SK-N-SH treated with all-trans-retinoic acid at 6 μM for 48 hours (cell line): ENCODE measurements around the gene USP38.

Source experiments
- ARNTL ChIP-seq: fragments of 450-650 bp; formaldehyde crosslinking; IDR thresholded peaks from 2 replicates; pipeline ENCODE4 v1.5.0; 2020; ENCODE audit warnings: low read depth, mild to moderate bottlenecking, moderate library complexity, borderline replicate concordance
- BACH2 ChIP-seq: fragments of 250-450 bp; sonication (Bioruptor Pico); IDR thresholded peaks from 2 replicates; pipeline ENCODE4 v1.9.0; 2021; ENCODE audit warnings: mild to moderate bottlenecking, borderline replicate concordance
- CREB5 ChIP-seq: fragments of 250-450 bp; sonication (Bioruptor Pico); IDR thresholded peaks from 2 replicates; pipeline ENCODE4 v1.5.1; 2020; ENCODE audit warnings: low read depth, mild to moderate bottlenecking, moderate library complexity
- CSDC2 ChIP-seq: fragments of 250-450 bp; sonication (Bioruptor Pico); IDR thresholded peaks from 2 replicates; pipeline ENCODE4 v1.5.0; 2020; ENCODE audit warnings: mild to moderate bottlenecking, moderate library complexity
- OSR1 ChIP-seq: fragments of 250-450 bp; sonication (Bioruptor Pico); IDR thresholded peaks from 2 replicates; pipeline ENCODE4 v1.8.0; 2022; ENCODE audit warnings: moderate library complexity, mild to moderate bottlenecking, inconsistent platforms
- POU6F1 ChIP-seq: fragments of 250-450 bp; sonication (Bioruptor Pico); IDR thresholded peaks from 2 replicates; pipeline ENCODE4 v1.8.0; 2021; ENCODE audit warnings: low read depth, mild to moderate bottlenecking, moderate library complexity, borderline replicate concordance
- PPARA ChIP-seq: fragments of 250-450 bp; sonication (Bioruptor Pico); IDR thresholded peaks from 2 replicates; pipeline ENCODE4 v1.5.0; 2020; ENCODE audit warnings: mild to moderate bottlenecking, borderline replicate concordance
- RARB ChIP-seq: fragments of 250-450 bp; sonication (Bioruptor Pico); IDR thresholded peaks from 2 replicates; pipeline ENCODE4 v1.8.0; 2021; ENCODE audit warnings: mild to moderate bottlenecking, moderate library complexity
- SNAI2 ChIP-seq: fragments of 250-450 bp; sonication (Bioruptor Pico); IDR thresholded peaks from 2 replicates; pipeline ENCODE4 v1.5.0; 2020; ENCODE audit warnings: mild to moderate bottlenecking, moderate library complexity
- ZC3H10 ChIP-seq: fragments of 250-450 bp; sonication (Bioruptor Pico); IDR thresholded peaks from 2 replicates; pipeline ENCODE4 v1.5.1; 2021; ENCODE audit warnings: mild to moderate bottlenecking, moderate library complexity
- ZFP30 ChIP-seq: fragments of 450-650 bp; formaldehyde crosslinking; IDR thresholded peaks from 2 replicates; pipeline ENCODE4 v1.5.0; 2022; ENCODE audit warnings: mild to moderate bottlenecking, moderate library complexity
- ZNF565 ChIP-seq: fragments of 450-650 bp; formaldehyde crosslinking; conservative IDR thresholded peaks from 2 replicates; pipeline ENCODE4 v1.5.0; 2020; ENCODE audit warnings: low read depth, mild to moderate bottlenecking, moderate library complexity
- ZNF70 ChIP-seq: fragments of 450-650 bp; formaldehyde crosslinking; IDR thresholded peaks from 2 replicates; pipeline ENCODE4 v1.5.0; 2020; ENCODE audit warnings: mild to moderate bottlenecking, moderate library complexity

GRCh38 chr4:143250617-143251016 lies 65.9 kb downstream of the USP38 start:
- no peak for TF ChIP-seq CSDC2
- no peak for TF ChIP-seq ZFP30 (CRISPR knock-in tag)
- no peak for TF ChIP-seq RARB (CRISPR knock-in tag)
- no peak for TF ChIP-seq ZC3H10 (CRISPR knock-in tag)
- no peak for TF ChIP-seq CREB5
- TF ChIP-seq POU6F1 = no peak
- no peak for TF ChIP-seq ARNTL (CRISPR knock-in tag)
- TF ChIP-seq BACH2 = no peak
- TF ChIP-seq ZNF70 (CRISPR knock-in tag) = no peak
- TF ChIP-seq SNAI2 (CRISPR knock-in tag) = no peak
- TF ChIP-seq PPARA (CRISPR knock-in tag) = no peak
- no peak for TF ChIP-seq ZNF565 (CRISPR knock-in tag)
- no peak for TF ChIP-seq OSR1 (CRISPR knock-in tag)
